MG63 (cell line): ENCODE results near the gene TMEM169. TPM values are rescaled to one million over a fixed set of nuclear protein-coding genes. Genes with fewer than 3 reads are reported as not detected.

Experiments
- DNase-seq: peaks from one replicate; pipeline ENCODE4 v3.0.0-alpha.2; 2020
- H3K27me3 ChIP-seq: fragments of 250-450 bp; sonication (Bioruptor Pico); 2 replicates; pipeline ENCODE4 v1.5.1; 2020; ENCODE audit warnings: mild to moderate bottlenecking, moderate library complexity
- H3K36me3 ChIP-seq: fragments of 250-450 bp; sonication (Bioruptor Pico); 2 replicates; pipeline ENCODE4 v1.5.1; 2020; ENCODE audit warnings: mild to moderate bottlenecking, moderate library complexity
- H3K4me3 ChIP-seq: fragments of 250-450 bp; sonication (Bioruptor Pico); 2 replicates; pipeline ENCODE4 v1.5.1; 2020; ENCODE audit warnings: mild to moderate bottlenecking, moderate library complexity
- H3K9me3 ChIP-seq: fragments of 250-450 bp; sonication (Bioruptor Pico); 2 replicates; pipeline ENCODE4 v1.5.1; 2020; ENCODE audit warnings: mild to moderate bottlenecking, moderate library complexity
- total RNA-seq: library from RNA; depleted of rRNA; stranded (reverse); fragments of >200 nt; shearing (Covaris generic); gene quantifications from 2 replicates; pipeline ENCODE4 v1.2.3, GENCODE V29; 2014; ENCODE audit warnings: low replicate concordance

TMEM169 gene
- total RNA-seq, 1 experiment from 2014 or later = not detected

GRCh38 chr2:216109962-216110614 lies 28.4 kb downstream of the TMEM169 start:
- DNase-seq = no peak
- Histone ChIP-seq H3K36me3 (peaks cover 53% of the 10 kb centered on the region), H3K4me3 (peak overlapping the region; percentile 94), H3K27me3 (no peaks in the 10 kb centered on the region), H3K9me3 (no peaks in the 10 kb centered on the region)

GRCh38 chr2:216110620-216111019 lies 28.9 kb downstream of the TMEM169 start:
- peak overlapping the region; percentile 94 for H3K4me3 ChIP-seq
- no peak for DNase-seq
- no peaks in the 10 kb centered on the region for H3K9me3 ChIP-seq
- peaks cover 58% of the 10 kb centered on the region for H3K36me3 ChIP-seq
- H3K27me3 ChIP-seq = no peaks in the 10 kb centered on the region

- Histone ChIP-seq H3K27me3 (no peaks in the 10 kb centered on the region), H3K9me3 (no peaks in the 10 kb centered on the region), H3K36me3 (peaks cover 63% of the 10 kb centered on the region), H3K4me3 (peak overlapping the region; percentile 94)
- DNase-seq = no peak
Measured at GRCh38 chr2:216111122-216111521, 29.4 kb downstream of the TMEM169 start.

GRCh38 chr2:216112926-216113325 lies 31.2 kb downstream of the TMEM169 start:
- Histone ChIP-seq H3K9me3 (no peaks in the 10 kb centered on the region), H3K36me3 (peaks cover 81% of the 10 kb centered on the region), H3K4me3 (no peak overlapping the region), H3K27me3 (no peaks in the 10 kb centered on the region)
- DNase-seq = no peak

GRCh38 chr2:216113572-216113971 lies 31.9 kb downstream of the TMEM169 start:
- no peak for DNase-seq
- Histone ChIP-seq H3K4me3 (no peak overlapping the region), H3K27me3 (no peaks in the 10 kb centered on the region), H3K9me3 (no peaks in the 10 kb centered on the region), H3K36me3 (peaks cover 88% of the 10 kb centered on the region)

GRCh38 chr2:216114382-216114713 lies 32.6 kb downstream of the TMEM169 start:
- Histone ChIP-seq H3K27me3 (no peaks in the 10 kb centered on the region), H3K36me3 (peaks cover 94% of the 10 kb centered on the region), H3K9me3 (no peaks in the 10 kb centered on the region), H3K4me3 (no peak overlapping the region)
- no peak for DNase-seq

- no peaks in the 10 kb centered on the region for H3K9me3 ChIP-seq
- H3K27me3 ChIP-seq = no peaks in the 10 kb centered on the region
- H3K36me3 ChIP-seq = peaks cover 95% of the 10 kb centered on the region
- peak overlapping the region; percentile 54 for H3K4me3 ChIP-seq
- DNase-seq = peak; percentile 95
Measured at GRCh38 chr2:216114714-216115531, 33.2 kb downstream of the TMEM169 start.

- H3K27me3 ChIP-seq = no peaks in the 10 kb centered on the region
- no peak for DNase-seq
- no peak overlapping the region for H3K4me3 ChIP-seq
- H3K9me3 ChIP-seq = no peaks in the 10 kb centered on the region
- peaks cover 97% of the 10 kb centered on the region for H3K36me3 ChIP-seq
Measured at GRCh38 chr2:216116418-216116817, 34.7 kb downstream of the TMEM169 start.

- DNase-seq = no peak
- Histone ChIP-seq H3K27me3 (no peaks in the 10 kb centered on the region), H3K36me3 (peaks cover 97% of the 10 kb centered on the region), H3K9me3 (no peaks in the 10 kb centered on the region), H3K4me3 (no peak overlapping the region)
Measured at GRCh38 chr2:216117561-216118340, 36.0 kb downstream of the TMEM169 start.

GRCh38 chr2:216118474-216118873 lies 36.8 kb downstream of the TMEM169 start:
- H3K36me3 ChIP-seq = peaks cover 97% of the 10 kb centered on the region
- H3K4me3 ChIP-seq = no peak overlapping the region
- no peaks in the 10 kb centered on the region for H3K27me3 ChIP-seq
- DNase-seq = no peak
- no peaks in the 10 kb centered on the region for H3K9me3 ChIP-seq

- peaks cover 97% of the 10 kb centered on the region for H3K36me3 ChIP-seq
- no peak for DNase-seq
Measured at GRCh38 chr2:216119146-216119545, 37.4 kb downstream of the TMEM169 start.

GRCh38 chr2:216119986-216120385 lies 38.3 kb downstream of the TMEM169 start:
- Histone ChIP-seq H3K4me3 (no peak overlapping the region), H3K9me3 (no peaks in the 10 kb centered on the region), H3K36me3 (peaks cover 99% of the 10 kb centered on the region), H3K27me3 (no peaks in the 10 kb centered on the region)
- DNase-seq = no peak

More at GRCh38 chr2:216119146-216119545, 37.4 kb downstream of the TMEM169 start:
- Histone ChIP-seq H3K27me3 (no peaks in the 10 kb centered on the region), H3K9me3 (no peaks in the 10 kb centered on the region), H3K4me3 (no peak overlapping the region)

GRCh38 chr2:216121255-216121654 lies 39.5 kb downstream of the TMEM169 start:
- Histone ChIP-seq H3K9me3 (no peaks in the 10 kb centered on the region), H3K27me3 (no peaks in the 10 kb centered on the region), H3K4me3 (no peak overlapping the region), H3K36me3 (peaks cover 97% of the 10 kb centered on the region)
- no peak for DNase-seq

GRCh38 chr2:216126943-216127342 lies 45.2 kb downstream of the TMEM169 start:
- H3K4me3 ChIP-seq = no peak overlapping the region
- no peaks in the 10 kb centered on the region for H3K27me3 ChIP-seq
- H3K9me3 ChIP-seq = no peaks in the 10 kb centered on the region
- no peak for DNase-seq
- H3K36me3 ChIP-seq = peaks cover 97% of the 10 kb centered on the region

GRCh38 chr2:216130346-216130971 lies 48.7 kb downstream of the TMEM169 start:
- no peaks in the 10 kb centered on the region for H3K27me3 ChIP-seq
- H3K9me3 ChIP-seq = no peaks in the 10 kb centered on the region
- peaks cover 98% of the 10 kb centered on the region for H3K36me3 ChIP-seq
- no peak overlapping the region for H3K4me3 ChIP-seq
- DNase-seq = no peak

GRCh38 chr2:216131175-216131926 lies 49.6 kb downstream of the TMEM169 start:
- DNase-seq = no peak
- Histone ChIP-seq H3K27me3 (no peaks in the 10 kb centered on the region), H3K9me3 (no peaks in the 10 kb centered on the region), H3K36me3 (peaks cover 97% of the 10 kb centered on the region), H3K4me3 (no peak overlapping the region)
